HepG2 (cell line): ENCODE data around the gene ELAC1. TPM values are rescaled to one million over a fixed set of nuclear protein-coding genes. Genes with fewer than 3 reads are reported as not detected.

Experiments
- ELF4 ChIP-seq: sonication (generic); formaldehyde crosslinking; IDR thresholded peaks from 2 replicates; pipeline ENCODE4 v1.5.0; 2020; ENCODE audit warnings: missing genetic modification reagents, mild to moderate bottlenecking, moderate library complexity, borderline replicate concordance
- ERF ChIP-seq: IDR thresholded peaks from 2 replicates; pipeline ENCODE4 v1.6.1; 2018; ENCODE audit warnings: missing biosample characterization, missing genetic modification reagents
- FLYWCH1 ChIP-seq: sonication (generic); formaldehyde crosslinking; IDR thresholded peaks from 2 replicates; pipeline ENCODE4 v1.8.1; 2023; ENCODE audit warnings: mild to moderate bottlenecking, missing genetic modification reagents
- IRX3 ChIP-seq: sonication (generic); formaldehyde crosslinking; IDR thresholded peaks from 2 replicates; pipeline ENCODE4 v1.8.1; 2023; ENCODE audit warnings: mild to moderate bottlenecking, low read depth, missing genetic modification reagents, borderline replicate concordance
- KAT2B ChIP-seq: fragments of 150-350 bp; IDR thresholded peaks from 2 replicates; pipeline ENCODE4 v1.6.1; 2014; ENCODE audit warnings: low read depth, low read length, borderline replicate concordance
- MBD4 ChIP-seq: IDR thresholded peaks from 2 replicates; pipeline ENCODE4 v1.6.1; 2012; ENCODE audit warnings: low read length, inconsistent platforms, borderline replicate concordance
- MTF1 ChIP-seq: sonication (generic); formaldehyde crosslinking; IDR thresholded peaks from 2 replicates; pipeline ENCODE4 v1.5.0; 2020; ENCODE audit warnings: missing genetic modification reagents
- SNAI1 ChIP-seq: sonication (generic); formaldehyde crosslinking; IDR thresholded peaks from 2 replicates; pipeline ENCODE4 v1.5.0; 2020; ENCODE audit warnings: mild to moderate bottlenecking, missing genetic modification reagents, borderline replicate concordance
- SP140L ChIP-seq: sonication (generic); formaldehyde crosslinking; IDR thresholded peaks from 2 replicates; pipeline ENCODE4 v1.4.0; 2020; ENCODE audit warnings: missing genetic modification reagents, borderline replicate concordance
- TP53 ChIP-seq: sonication (generic); formaldehyde crosslinking; conservative IDR thresholded peaks from 2 replicates; pipeline ENCODE4 v1.4.0; 2020; ENCODE audit warnings: missing genetic modification reagents
- YY1 ChIP-seq: IDR thresholded peaks from 2 replicates; pipeline ENCODE4 v1.6.1; 2011; ENCODE audit warnings: low read length, low read depth, moderate library complexity, mild to moderate bottlenecking; ENCODE audit not compliant: insufficient read depth, insufficient replicate concordance
- ZBTB42 ChIP-seq: sonication (generic); formaldehyde crosslinking; IDR thresholded peaks from 2 replicates; pipeline ENCODE4 v1.5.0; 2020; ENCODE audit warnings: mild to moderate bottlenecking, missing genetic modification reagents
- ZNF10 ChIP-seq: sonication (generic); formaldehyde crosslinking; IDR thresholded peaks from 2 replicates; pipeline ENCODE4 v1.4.0; 2020; ENCODE audit warnings: mild to moderate bottlenecking, low read depth, missing genetic modification reagents, borderline replicate concordance
- ZNF615 ChIP-seq: sonication (generic); formaldehyde crosslinking; IDR thresholded peaks from 2 replicates; pipeline ENCODE4 v1.5.0; 2020; ENCODE audit warnings: mild to moderate bottlenecking, missing genetic modification reagents, borderline replicate concordance
- ZNF616 ChIP-seq: sonication (generic); formaldehyde crosslinking; IDR thresholded peaks from 2 replicates; pipeline ENCODE4 v1.5.0; 2020; ENCODE audit warnings: low read depth, mild to moderate bottlenecking, missing genetic modification reagents
- ZNF75D ChIP-seq: sonication (generic); formaldehyde crosslinking; IDR thresholded peaks from 2 replicates; pipeline ENCODE4 v1.8.1; 2023; ENCODE audit warnings: missing genetic modification reagents, mild to moderate bottlenecking, borderline replicate concordance
- ZNF83 ChIP-seq: sonication (generic); formaldehyde crosslinking; IDR thresholded peaks from 2 replicates; pipeline ENCODE4 v1.4.0; 2020; ENCODE audit warnings: missing genetic modification reagents, mild to moderate bottlenecking, borderline replicate concordance
- ZSCAN30 ChIP-seq: sonication (generic); formaldehyde crosslinking; IDR thresholded peaks from 2 replicates; pipeline ENCODE4 v1.5.0; 2020; ENCODE audit warnings: mild to moderate bottlenecking, missing genetic modification reagents
- polyA plus RNA-seq, 8 experiments: library from polyadenylated mRNA; depleted of rRNA in 3 of 8; stranded (reverse) in 7 of 8; unstranded in 1 of 8; fragments of >200 nt; fragmentation: Illumina TruSeq in 4 of 8; extraction: Trizol in 4 of 8; gene quantifications; 2 replicates each; pipeline versions ENCODE4 v1.2.1 to v1.2.3, GENCODE V29; 2011 to 2016; ENCODE audit warnings: low read depth in 4 of 8, missing spikeins in 1 of 8, mixed read lengths in 1 of 8; ENCODE audit not compliant: insufficient read depth in 1 of 8
- total RNA-seq, 5 experiments: library from RNA; depleted of rRNA; stranded (reverse); fragments of >200 nt; fragmentation: Illumina TruSeq; extraction: Trizol; gene quantifications; 2 replicates each; pipeline ENCODE4 v1.2.3, GENCODE V29; 2016; ENCODE audit warnings: low read depth in 1 of 5
- TF ChIP-seq, protein P1 (sequence below): IDR thresholded peaks from 2 replicates; pipeline ENCODE4 v1.6.1; 2016
- TF ChIP-seq, protein P2 (sequence below): sonication (generic); formaldehyde crosslinking; IDR thresholded peaks from 2 replicates; pipeline ENCODE4 v1.4.0; 2020; ENCODE audit warnings: missing genetic modification reagents, borderline replicate concordance
- TF ChIP-seq, protein P3 (sequence below): sonication (generic); formaldehyde crosslinking; IDR thresholded peaks from 2 replicates; pipeline ENCODE4 v1.4.0; 2020; ENCODE audit warnings: missing genetic modification reagents
- TF ChIP-seq, protein P4 (sequence below): sonication (generic); formaldehyde crosslinking; IDR thresholded peaks from 2 replicates; pipeline ENCODE4 v1.5.1; 2020; ENCODE audit warnings: mild to moderate bottlenecking, moderate library complexity, missing genetic modification reagents

ELAC1 gene
- total and polyA plus RNA-seq, 2 of the 13 experiments (the other 11 are each of a cell fraction or from before 2014, with no cell fraction given) = 1.9 to 3.6 TPM

DNA sequence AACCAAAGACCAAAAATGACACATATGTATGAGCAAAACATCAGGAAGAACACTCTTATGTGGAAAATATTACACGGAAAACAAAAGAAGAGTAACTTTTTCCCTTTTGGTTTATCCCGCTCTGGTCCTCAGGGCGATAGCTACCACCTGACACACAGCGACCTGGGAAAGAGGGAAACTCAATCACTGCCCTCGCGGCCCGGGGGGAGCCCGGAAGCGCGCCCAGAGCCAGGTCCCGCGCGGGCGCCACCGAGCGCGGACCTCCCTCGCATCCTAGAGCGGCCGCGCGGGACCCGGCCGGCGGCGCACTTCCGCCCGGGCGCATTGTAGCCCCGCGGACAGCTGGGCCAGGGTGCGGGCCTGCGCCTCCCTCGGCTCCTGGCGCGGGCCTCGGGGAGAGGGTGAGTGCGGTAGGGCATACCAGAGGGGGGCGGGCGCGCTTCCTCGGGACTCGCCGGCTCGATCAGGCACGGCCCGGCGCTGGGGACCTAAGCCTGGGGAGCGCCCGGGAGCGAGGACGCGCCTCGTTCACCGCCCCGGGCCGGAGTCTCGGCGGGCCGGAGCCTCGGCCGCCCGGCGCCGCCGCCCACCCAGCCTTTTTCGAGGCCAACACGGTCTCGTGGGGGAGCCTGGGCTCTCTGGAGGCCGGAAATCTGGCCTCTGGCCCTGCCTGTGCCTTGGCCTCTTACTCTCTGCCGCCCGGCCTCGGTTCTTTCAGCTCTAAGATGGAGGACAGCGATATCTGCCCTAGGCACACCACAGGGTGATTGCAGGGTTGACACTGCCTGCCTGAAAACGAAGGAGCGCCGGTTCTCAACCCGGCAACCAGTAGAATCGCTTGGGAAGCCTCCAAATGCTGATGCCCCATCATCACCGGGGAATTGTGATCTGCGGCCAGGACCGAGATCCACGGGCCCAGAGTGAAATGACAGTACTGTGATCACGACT, at the start of gene ELAC1 (continued):
- no peak; the same call in 1 of the 2 replicates for TF ChIP-seq TP53 (CRISPR knock-in tag)
- no peak; the same call in 1 of the 2 replicates for TF ChIP-seq ZNF616
- TF ChIP-seq, protein P1, sequence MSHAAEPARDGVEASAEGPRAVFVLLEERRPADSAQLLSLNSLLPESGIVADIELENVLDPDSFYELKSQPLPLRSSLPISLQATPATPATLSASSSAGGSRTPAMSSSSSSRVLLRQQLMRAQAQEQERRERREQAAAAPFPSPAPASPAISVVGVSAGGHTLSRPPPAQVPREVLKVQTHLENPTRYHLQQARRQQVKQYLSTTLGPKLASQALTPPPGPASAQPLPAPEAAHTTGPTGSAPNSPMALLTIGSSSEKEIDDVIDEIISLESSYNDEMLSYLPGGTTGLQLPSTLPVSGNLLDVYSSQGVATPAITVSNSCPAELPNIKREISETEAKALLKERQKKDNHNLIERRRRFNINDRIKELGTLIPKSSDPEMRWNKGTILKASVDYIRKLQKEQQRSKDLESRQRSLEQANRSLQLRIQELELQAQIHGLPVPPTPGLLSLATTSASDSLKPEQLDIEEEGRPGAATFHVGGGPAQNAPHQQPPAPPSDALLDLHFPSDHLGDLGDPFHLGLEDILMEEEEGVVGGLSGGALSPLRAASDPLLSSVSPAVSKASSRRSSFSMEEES = peak; percentile 50; the same call in 1 of the 2 replicates
- TF ChIP-seq IRX3 (CRISPR knock-in tag) = peak; percentile 72; the same call in 1 of the 2 replicates
- no peak for TF ChIP-seq ZNF83 (CRISPR knock-in tag)
- peak; percentile 75 for TF ChIP-seq YY1
- TF ChIP-seq ELF4 (CRISPR knock-in tag) = no peak; the same call in 1 of the 2 replicates
- TF ChIP-seq KAT2B = no peak
- no peak for TF ChIP-seq ZSCAN30 (CRISPR knock-in tag)
- no peak for TF ChIP-seq SP140L (CRISPR knock-in tag)
- TF ChIP-seq, protein P2, sequence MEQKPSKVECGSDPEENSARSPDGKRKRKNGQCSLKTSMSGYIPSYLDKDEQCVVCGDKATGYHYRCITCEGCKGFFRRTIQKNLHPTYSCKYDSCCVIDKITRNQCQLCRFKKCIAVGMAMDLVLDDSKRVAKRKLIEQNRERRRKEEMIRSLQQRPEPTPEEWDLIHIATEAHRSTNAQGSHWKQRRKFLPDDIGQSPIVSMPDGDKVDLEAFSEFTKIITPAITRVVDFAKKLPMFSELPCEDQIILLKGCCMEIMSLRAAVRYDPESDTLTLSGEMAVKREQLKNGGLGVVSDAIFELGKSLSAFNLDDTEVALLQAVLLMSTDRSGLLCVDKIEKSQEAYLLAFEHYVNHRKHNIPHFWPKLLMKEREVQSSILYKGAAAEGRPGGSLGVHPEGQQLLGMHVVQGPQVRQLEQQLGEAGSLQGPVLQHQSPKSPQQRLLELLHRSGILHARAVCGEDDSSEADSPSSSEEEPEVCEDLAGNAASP (CRISPR knock-in tag) = no peak
- TF ChIP-seq MBD4 = no peak
- no peak for TF ChIP-seq SNAI1 (CRISPR knock-in tag)
- TF ChIP-seq ERF (CRISPR knock-in tag) = no peak; the same call in 1 of the 2 replicates
- no peak for TF ChIP-seq ZNF615 (CRISPR knock-in tag)
- TF ChIP-seq, protein P3, sequence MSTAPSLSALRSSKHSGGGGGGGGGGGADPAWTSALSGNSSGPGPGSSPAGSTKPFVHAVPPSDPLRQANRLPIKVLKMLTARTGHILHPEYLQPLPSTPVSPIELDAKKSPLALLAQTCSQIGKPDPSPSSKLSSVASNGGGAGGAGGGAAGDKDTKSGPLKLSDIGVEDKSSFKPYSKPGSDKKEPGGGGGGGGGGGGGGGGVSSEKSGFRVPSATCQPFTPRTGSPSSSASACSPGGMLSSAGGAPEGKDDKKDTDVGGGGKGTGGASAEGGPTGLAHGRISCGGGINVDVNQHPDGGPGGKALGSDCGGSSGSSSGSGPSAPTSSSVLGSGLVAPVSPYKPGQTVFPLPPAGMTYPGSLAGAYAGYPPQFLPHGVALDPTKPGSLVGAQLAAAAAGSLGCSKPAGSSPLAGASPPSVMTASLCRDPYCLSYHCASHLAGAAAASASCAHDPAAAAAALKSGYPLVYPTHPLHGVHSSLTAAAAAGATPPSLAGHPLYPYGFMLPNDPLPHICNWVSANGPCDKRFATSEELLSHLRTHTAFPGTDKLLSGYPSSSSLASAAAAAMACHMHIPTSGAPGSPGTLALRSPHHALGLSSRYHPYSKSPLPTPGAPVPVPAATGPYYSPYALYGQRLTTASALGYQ (CRISPR knock-in tag) = peak; percentile 49; the same call in 1 of the 2 replicates
- no peak for TF ChIP-seq ZNF10 (CRISPR knock-in tag)
- TF ChIP-seq MTF1 (CRISPR knock-in tag) = no peak
- no peak for TF ChIP-seq ZNF75D (CRISPR knock-in tag)
- peak; percentile 77; the same call in 1 of the 2 replicates for TF ChIP-seq FLYWCH1 (CRISPR knock-in tag)
- TF ChIP-seq, protein P4, sequence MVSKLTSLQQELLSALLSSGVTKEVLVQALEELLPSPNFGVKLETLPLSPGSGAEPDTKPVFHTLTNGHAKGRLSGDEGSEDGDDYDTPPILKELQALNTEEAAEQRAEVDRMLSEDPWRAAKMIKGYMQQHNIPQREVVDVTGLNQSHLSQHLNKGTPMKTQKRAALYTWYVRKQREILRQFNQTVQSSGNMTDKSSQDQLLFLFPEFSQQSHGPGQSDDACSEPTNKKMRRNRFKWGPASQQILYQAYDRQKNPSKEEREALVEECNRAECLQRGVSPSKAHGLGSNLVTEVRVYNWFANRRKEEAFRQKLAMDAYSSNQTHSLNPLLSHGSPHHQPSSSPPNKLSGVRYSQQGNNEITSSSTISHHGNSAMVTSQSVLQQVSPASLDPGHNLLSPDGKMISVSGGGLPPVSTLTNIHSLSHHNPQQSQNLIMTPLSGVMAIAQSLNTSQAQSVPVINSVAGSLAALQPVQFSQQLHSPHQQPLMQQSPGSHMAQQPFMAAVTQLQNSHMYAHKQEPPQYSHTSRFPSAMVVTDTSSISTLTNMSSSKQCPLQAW (CRISPR knock-in tag) = peak; percentile 33; the same call in 1 of the 2 replicates
- no peak for TF ChIP-seq ZBTB42 (CRISPR knock-in tag)
